Small intestine (tissue), 7 donors: ENCODE measurements around the gene STOML1. TPM values are rescaled to one million over a fixed set of nuclear protein-coding genes. Genes with fewer than 3 reads are reported as not detected.
"Not testable (repeated sequence)": the region's sequence is repeated elsewhere in the genome, so short reads cannot be mapped to it uniquely, and the experiment has no call there.

Source experiments
- DNase-seq, 2 donors: peaks; one replicate each; pipeline versions ENCODE4 v3.0.0 to v3.0.0-alpha.2; 2013
- FAIRE-seq: peaks from 2 replicates; lab custom pipeline; 2012; peaks lifted over from hg19 to GRCh38; lab: Jason Lieb, UNC
- H3K27ac ChIP-seq, 3 donors: one replicate each; pipeline ENCODE4 v1.5.1; 2013; ENCODE audit warnings: low read length in 2 of 3, mild to moderate bottlenecking in 2 of 3, control low read depth in 1 of 3, inconsistent platforms in 1 of 3, low read depth in 1 of 3, moderate library complexity in 1 of 3
- H3K27me3 ChIP-seq, 3 donors: one replicate each; pipeline ENCODE4 v1.6.1; 2013; ENCODE audit warnings: low read length in 3 of 3, inconsistent platforms in 1 of 3; ENCODE audit not compliant: control insufficient read depth in 3 of 3, insufficient read depth in 3 of 3
- H3K36me3 ChIP-seq, 3 donors: one replicate each; pipeline ENCODE4 v1.6.1; 2013; ENCODE audit warnings: low read length in 3 of 3, inconsistent platforms in 1 of 3, low read depth in 1 of 3, mild to moderate bottlenecking in 1 of 3, moderate library complexity in 1 of 3; ENCODE audit not compliant: control insufficient read depth in 3 of 3, insufficient read depth in 2 of 3
- H3K4me1 ChIP-seq, 3 donors: one replicate each; pipeline ENCODE4 v1.6.1; 2013; ENCODE audit warnings: low read length in 2 of 3, inconsistent platforms in 1 of 3, low read depth in 1 of 3, mild to moderate bottlenecking in 1 of 3, moderate library complexity in 1 of 3; ENCODE audit not compliant: control insufficient read depth in 3 of 3, insufficient read depth in 2 of 3
- H3K4me3 ChIP-seq, 3 donors: one replicate each; pipeline ENCODE4 v1.5.1; 2013; ENCODE audit warnings: low read length in 3 of 3, control low read depth in 1 of 3, inconsistent platforms in 1 of 3, low read depth in 1 of 3, mild to moderate bottlenecking in 1 of 3, moderate library complexity in 1 of 3
- H3K9me3 ChIP-seq, 2 donors: one replicate each; pipeline ENCODE4 v1.6.1; 2013; ENCODE audit warnings: low read depth in 1 of 2, low read length in 1 of 2; ENCODE audit not compliant: control insufficient read depth in 2 of 2, insufficient read depth in 1 of 2
- WGBS, 3 donors: extraction: QIAGEN DNeasy Blood & Tissue Kit; methylation state at CpG; one replicate each; pipeline ENCODE4 v1.1.7; 2013; 5-methylcytosine and 5-hydroxymethylcytosine counted together
- polyA plus RNA-seq, 4 donors: library from polyadenylated mRNA; stranded (reverse) in 3 of 4; unstranded in 1 of 4; fragments of 200-250 nt in 3 of 4; fragments of 120-200 nt in 1 of 4; gene quantifications; one replicate each; pipeline versions ENCODE4 v1.2.1 to v1.2.3, GENCODE V29; 2013
- donor health status: healthy with polysubstance abuse.
- donor health status: control.
- donor health status: control.
- donor health status: Bipolar disorder and iron deficiency.
- donor health status: healthy.

STOML1 gene
- polyA plus RNA-seq, 4 donors: 7.8 to 22.1 (median 8.7) TPM

DNA sequence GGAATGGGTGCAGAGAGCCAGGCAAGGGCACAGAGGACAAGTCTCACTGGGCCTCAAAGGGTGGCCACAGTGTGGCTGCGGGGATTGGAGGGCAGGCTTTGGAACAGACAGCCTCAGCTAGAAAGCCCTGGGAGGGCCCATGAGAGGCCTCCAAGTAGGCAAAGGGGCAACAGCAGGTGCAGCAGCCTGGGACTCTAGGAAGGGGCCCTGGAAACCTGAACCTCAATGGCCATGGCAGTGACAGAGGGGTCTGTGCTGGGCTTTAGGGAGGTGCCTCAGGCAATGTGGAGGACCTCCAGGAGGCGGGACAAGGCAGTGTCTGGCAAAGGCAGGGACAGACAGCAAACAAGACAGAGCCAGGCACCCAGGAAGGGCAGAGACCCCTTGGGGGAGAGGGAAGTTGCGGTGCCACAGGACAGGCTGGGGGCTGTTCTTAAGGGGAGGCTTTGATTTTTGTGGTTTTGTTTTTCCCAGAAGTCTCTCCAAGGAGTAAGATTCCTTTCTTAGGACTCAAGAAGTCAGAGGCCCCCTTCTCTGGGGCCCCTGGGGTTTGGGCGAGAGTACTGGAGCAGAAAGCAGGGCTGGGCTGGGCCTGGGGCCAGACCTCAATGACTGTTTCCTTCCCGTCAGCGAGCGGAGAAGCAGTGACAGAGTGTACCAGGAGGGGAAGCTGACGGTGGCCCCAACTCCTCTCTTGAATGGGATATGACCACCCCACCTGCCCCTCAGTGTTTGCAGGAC is 9.7 kb downstream of the STOML1 start:
- no peaks in the 10 kb centered on the region for H3K9me3 ChIP-seq
- WGBS, 3 donors: 24 to 46% (median 37%) methylated on average over 8 of the region's 8 CpGs
- peak overlapping the region in 2 of 3 donors; percentile 77 to 93 for H3K27ac ChIP-seq
- FAIRE-seq (no peak), DNase-seq (peak in 1 of 2 donors; percentile 56)
- H3K4me1 ChIP-seq: peaks cover 0 to 23% (median 15%) of the 10 kb centered on the region in 3 donors
- H3K27me3 ChIP-seq: no peaks in the 10 kb centered on the region
- no peak overlapping the region for H3K4me3 ChIP-seq
- H3K36me3 ChIP-seq: peaks cover 0 to 37% (median 0%) of the 10 kb centered on the region in 3 donors

DNA sequence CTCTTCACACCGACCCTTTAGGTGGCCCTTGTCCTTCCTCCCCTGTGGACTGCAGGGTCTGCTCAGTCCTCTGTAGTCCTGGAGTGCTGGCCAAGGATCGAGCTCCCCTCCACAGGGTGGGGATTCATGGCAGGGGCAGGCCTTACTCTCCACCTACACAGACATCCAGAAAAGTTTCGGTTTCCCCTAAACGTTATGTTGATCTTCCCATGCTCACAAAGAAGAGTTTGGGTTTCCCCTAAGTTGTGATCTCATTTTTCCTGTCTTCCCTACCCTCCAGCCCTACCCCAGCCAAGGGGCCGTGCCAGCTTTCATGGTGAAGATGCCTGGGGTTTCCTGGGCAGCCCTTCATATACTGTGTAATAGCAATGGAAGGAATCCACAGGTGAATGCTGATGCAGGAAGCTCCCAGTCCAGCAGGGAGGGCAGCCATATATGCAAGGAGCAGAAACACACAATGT is 10.3 kb downstream of the STOML1 start:
- Histone ChIP-seq H3K4me3 (no peak overlapping the region), H3K36me3 (peaks cover 0 to 33% (median 0%) of the 10 kb centered on the region in 3 donors), H3K4me1 (peaks cover 0 to 23% (median 15%) of the 10 kb centered on the region in 3 donors), H3K27me3 (no peaks in the 10 kb centered on the region), H3K9me3 (no peaks in the 10 kb centered on the region), H3K27ac (peak overlapping the region in 2 of 3 donors; percentile 77 to 93)
- DNase-seq (no peak), FAIRE-seq (no peak)
- 34 to 43% (median 38%) methylated on average over 5 of the region's 5 CpGs for WGBS, 3 donors

DNA sequence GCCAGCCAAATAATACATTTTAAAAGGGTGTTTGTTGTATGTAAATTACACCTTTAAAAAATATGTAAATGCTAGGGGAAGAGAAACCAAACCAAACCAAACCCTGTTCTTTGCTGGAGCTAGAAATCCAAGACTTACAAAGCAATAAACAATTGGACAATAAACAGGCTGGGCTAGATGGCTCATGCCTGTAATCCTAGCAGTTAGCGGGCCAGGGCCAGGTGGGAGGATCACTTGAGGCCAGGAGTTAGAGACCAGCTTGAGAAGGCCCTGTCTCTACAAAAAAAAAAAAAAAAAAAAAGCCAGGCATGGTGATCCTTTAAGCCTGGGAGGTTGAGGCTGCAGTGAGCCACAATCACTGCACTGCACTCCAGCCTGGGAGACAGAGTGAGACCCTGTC is 12.5 kb downstream of the STOML1 start:
- peaks cover 0 to 20% (median 15%) of the 10 kb centered on the region in 3 donors for H3K4me1 ChIP-seq
- 71 to 87% (median 85%) methylated on average over 1 of the region's 1 CpG for WGBS, 3 donors
- no peak overlapping the region for H3K4me3 ChIP-seq
- DNase-seq: no peak
- no peak overlapping the region for H3K27ac ChIP-seq
- FAIRE-seq: no peak
- peaks cover 0 to 15% (median 0%) of the 10 kb centered on the region in 3 donors for H3K36me3 ChIP-seq
- H3K27me3 ChIP-seq: peaks cover 0 to 2% (median 0%) of the 10 kb centered on the region in 3 donors
- no peaks in the 10 kb centered on the region for H3K9me3 ChIP-seq

DNA sequence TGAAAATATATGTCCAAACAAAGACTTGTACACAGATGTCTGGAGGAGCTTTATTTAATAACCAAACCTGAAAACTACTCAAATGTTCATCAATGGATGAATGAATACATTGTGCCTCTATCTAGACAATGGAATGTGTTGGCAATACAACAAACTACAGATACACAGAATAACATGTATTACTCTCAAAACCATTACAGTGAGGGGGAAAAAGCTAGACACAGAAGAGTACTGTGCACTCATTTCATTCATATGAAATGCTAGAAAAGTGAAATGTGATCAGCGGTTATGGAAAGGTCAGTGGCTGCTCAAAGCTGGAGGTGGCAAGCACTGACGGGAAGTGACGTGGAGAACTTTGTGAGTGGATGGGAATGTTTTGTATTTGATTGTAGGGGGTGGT is 13.2 kb downstream of the STOML1 start:
- DNase-seq (no peak), FAIRE-seq (no peak)
- Histone ChIP-seq H3K4me1 (peaks cover 0 to 20% (median 11%) of the 10 kb centered on the region in 3 donors), H3K9me3 (peaks cover 0 to 3% of the 10 kb centered on the region in 2 donors), H3K27ac (no peak overlapping the region), H3K4me3 (no peak overlapping the region), H3K27me3 (peaks cover 0 to 2% (median 0%) of the 10 kb centered on the region in 3 donors), H3K36me3 (peaks cover 0 to 9% (median 0%) of the 10 kb centered on the region in 3 donors)
- 87 to 93% (median 91%) methylated on average over 3 of the region's 3 CpGs for WGBS, 3 donors

DNA sequence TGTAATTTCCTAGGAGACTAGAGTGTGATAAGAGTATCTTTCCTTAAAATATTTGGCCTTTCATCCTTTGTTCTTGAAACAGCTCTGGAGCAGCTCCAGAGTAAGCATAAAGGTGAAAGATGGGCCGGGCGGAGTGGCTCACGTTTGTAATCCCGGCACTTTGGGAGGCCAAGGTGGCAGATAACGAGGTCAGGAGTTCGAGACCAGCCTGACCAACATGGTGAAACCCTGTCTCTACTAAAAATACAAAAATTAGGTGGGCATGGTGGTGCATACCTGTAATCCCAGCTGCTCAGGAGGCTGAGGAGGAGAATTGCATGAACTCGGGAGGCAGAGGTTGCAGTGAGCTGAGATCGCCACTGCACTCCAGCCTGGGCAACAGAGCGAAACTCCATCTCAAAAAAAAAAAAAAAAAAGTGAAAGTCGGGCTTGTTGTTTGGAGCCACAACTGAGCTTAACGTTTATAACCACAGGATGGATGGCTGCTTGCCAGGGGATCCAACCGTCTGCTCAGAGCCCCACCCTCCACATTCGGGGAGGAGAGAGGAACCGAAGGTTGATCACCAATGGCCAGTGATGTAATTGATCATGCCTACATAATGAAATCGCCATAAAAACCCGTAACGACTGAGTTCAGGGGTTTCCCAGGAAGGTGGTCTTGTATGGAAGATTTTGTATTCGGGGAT is 16.5 kb downstream of the STOML1 start:
- H3K27ac ChIP-seq, H3K36me3 ChIP-seq, H3K9me3 ChIP-seq, H3K4me3 ChIP-seq, H3K4me1 ChIP-seq, FAIRE-seq, H3K27me3 ChIP-seq, DNase-seq: not testable (repeated sequence)
- 9 to 37% (median 27%) methylated on average over 18 of the region's 18 CpGs for WGBS, 3 donors

DNA sequence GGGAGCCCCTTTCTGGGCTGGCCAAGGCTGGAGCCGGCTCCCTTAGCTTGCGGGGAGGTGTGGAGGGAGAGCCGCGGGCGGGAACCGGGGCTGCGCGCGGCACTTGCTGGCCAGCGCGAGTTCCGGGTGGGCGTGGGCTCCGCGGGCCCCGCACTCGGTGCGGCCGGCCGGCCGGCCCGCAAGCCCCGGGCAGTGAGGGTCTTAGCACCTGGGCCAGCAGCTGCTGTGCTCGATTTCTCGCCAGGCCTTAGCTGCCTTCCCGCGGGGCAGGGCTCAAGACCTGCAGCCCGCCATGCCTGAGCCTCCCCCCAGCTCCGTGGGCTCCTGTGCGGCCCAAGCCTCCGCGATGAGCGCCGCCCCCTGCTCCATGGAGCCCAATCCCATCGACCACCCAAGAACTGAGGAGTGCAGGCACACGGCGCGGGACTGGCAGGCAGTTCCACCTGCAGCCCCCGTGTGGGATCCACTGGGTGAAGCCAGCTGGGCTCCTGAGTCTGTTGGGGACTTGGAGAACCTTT is 18.4 kb downstream of the STOML1 start:
- H3K9me3 ChIP-seq, FAIRE-seq, H3K27ac ChIP-seq, H3K36me3 ChIP-seq, H3K27me3 ChIP-seq, DNase-seq, H3K4me1 ChIP-seq, H3K4me3 ChIP-seq: not testable (repeated sequence)
- WGBS, 3 donors: 86 to 92% (median 91%) methylated on average over 30 to 39 of the region's 39 CpGs

DNA sequence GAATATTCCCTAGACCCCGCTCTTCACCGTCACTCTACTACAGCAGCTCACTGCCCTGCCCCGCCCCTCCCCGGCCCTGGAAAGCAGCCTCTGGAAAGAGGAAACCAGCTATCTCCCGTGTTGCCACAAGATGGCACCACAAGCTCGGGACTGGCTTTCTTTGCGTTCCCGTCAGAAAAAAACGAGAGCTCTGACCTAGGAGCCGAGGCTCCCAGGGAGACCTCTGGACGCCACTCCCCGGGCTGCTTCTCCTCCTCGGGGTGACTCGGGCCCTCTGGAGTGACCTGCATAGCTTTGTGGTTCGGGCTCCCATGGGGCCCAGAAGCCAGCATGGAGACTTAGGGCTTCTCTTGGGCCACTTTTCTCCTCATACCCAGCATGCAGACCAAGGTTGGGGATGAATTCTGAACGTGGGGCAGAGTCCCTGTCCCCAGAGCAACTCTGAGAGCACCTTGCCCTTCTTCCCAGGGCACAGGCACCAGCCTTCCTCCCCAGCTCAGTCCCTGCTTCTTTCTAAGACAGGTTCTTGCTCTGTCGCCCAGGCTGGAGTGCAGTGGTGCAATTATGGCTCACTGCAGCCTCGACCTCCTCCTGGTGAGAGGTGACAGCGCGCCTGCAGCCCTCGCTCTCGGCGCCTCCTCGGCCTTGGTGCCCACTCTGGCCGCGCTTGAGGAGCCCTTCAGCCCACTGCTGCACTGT is 19.0 kb downstream of the STOML1 start:
- peaks cover 0 to 2% (median 0%) of the 10 kb centered on the region in 3 donors for H3K27me3 ChIP-seq
- H3K4me1 ChIP-seq: no peaks in the 10 kb centered on the region
- FAIRE-seq (no peak), DNase-seq (peak; percentile 90 to 92)
- no peak overlapping the region for H3K27ac ChIP-seq
- H3K9me3 ChIP-seq: peaks cover 0 to 3% of the 10 kb centered on the region in 2 donors
- 21 to 28% (median 28%) methylated on average over 23 to 26 of the region's 26 CpGs for WGBS, 3 donors
- H3K36me3 ChIP-seq: no peaks in the 10 kb centered on the region
- no peak overlapping the region for H3K4me3 ChIP-seq
